Activated naive CD8-positive, alpha-beta T cell treated with anti-CD3 and anti-CD28 coated beads, Interleukin-2, amount 50 U/mL, for 24 hours (primary cell): ENCODE results near the gene HYKK.
"Not testable (repeated sequence)": the region's sequence is repeated elsewhere in the genome, so short reads cannot be mapped to it uniquely, and the experiment has no call there.

ENCODE experiments used
- ATAC-seq: fragments of 150-1000 bp; cut with Tn5 transposase; one replicate; pipeline ENCODE4 v1.10.0; 2021
- DNase-seq: peaks from one replicate; pipeline ENCODE4 v3.0.0; 2021
- H3K27ac Mint-ChIP-seq: one replicate; pipeline ENCODE4 v1.8.0; 2021; ENCODE audit warnings: mild to moderate bottlenecking, mixed read lengths
- H3K27me3 Mint-ChIP-seq: one replicate; pipeline ENCODE4 v1.8.0; 2021; ENCODE audit warnings: mixed read lengths
- H3K36me3 Mint-ChIP-seq: one replicate; pipeline ENCODE4 v1.8.0; 2021; ENCODE audit warnings: low read depth, mixed read lengths
- H3K4me1 Mint-ChIP-seq: one replicate; pipeline ENCODE4 v1.8.0; 2021; ENCODE audit warnings: mixed read lengths
- H3K4me3 Mint-ChIP-seq: one replicate; pipeline ENCODE4 v1.8.0; 2021; ENCODE audit warnings: mild to moderate bottlenecking, moderate library complexity, mixed read lengths
- H3K9me3 Mint-ChIP-seq: one replicate; pipeline ENCODE4 v1.8.0; 2021; ENCODE audit warnings: mixed read lengths

Gene HYKK

GRCh38 chr15:78524230-78524629 lies 16.9 kb downstream of the HYKK start:
- Mint-ChIP-seq H3K27ac (no peak overlapping the region), H3K27me3 (no peaks in the 10 kb centered on the region), H3K36me3 (no peaks in the 10 kb centered on the region), H3K4me1 (no peaks in the 10 kb centered on the region), H3K4me3 (no peak overlapping the region), H3K9me3 (no peaks in the 10 kb centered on the region)
- no peak for DNase-seq
- ATAC-seq = no peak

- DNase-seq = no peak
- no peaks in the 10 kb centered on the region for H3K36me3 Mint-ChIP-seq
- H3K9me3 Mint-ChIP-seq = no peaks in the 10 kb centered on the region
- no peak overlapping the region for H3K4me3 Mint-ChIP-seq
- no peaks in the 10 kb centered on the region for H3K27me3 Mint-ChIP-seq
- no peak overlapping the region for H3K27ac Mint-ChIP-seq
- H3K4me1 Mint-ChIP-seq = no peaks in the 10 kb centered on the region
- no peak for ATAC-seq
These were observed 19.9 kb downstream of the HYKK start for GRCh38 chr15:78527325-78527724.

GRCh38 chr15:78533331-78533730 lies 26.0 kb downstream of the HYKK start:
- no peaks in the 10 kb centered on the region for H3K4me1 Mint-ChIP-seq
- H3K36me3 Mint-ChIP-seq = no peaks in the 10 kb centered on the region
- no peak overlapping the region for H3K27ac Mint-ChIP-seq
- H3K9me3 Mint-ChIP-seq = no peaks in the 10 kb centered on the region
- ATAC-seq (no peak), DNase-seq (no peak)
- no peak overlapping the region for H3K4me3 Mint-ChIP-seq
- no peaks in the 10 kb centered on the region for H3K27me3 Mint-ChIP-seq

DNA sequence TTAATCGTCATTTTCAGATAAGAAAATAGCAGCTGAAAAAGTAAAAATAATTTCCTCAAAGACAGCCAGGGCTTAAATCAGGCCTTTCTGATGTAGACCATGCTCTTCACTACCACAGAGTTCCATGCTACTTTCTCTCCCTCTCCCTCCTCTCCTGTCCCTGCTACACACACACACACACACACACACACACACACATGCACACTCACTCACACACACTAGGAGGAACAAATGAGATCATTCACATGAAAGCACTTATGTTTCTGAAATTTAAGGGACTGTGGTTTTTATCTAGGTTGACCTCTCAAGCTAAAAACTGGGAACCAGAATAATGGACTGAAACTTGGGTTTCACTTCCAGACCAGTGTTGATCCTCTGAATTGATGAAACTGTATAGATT lies 28.8 kb downstream of the HYKK start:
- H3K4me3 Mint-ChIP-seq = no peak overlapping the region
- peaks cover 2% of the 10 kb centered on the region for H3K36me3 Mint-ChIP-seq
- H3K9me3 Mint-ChIP-seq = no peaks in the 10 kb centered on the region
- DNase-seq (no peak), ATAC-seq (no peak)
- H3K4me1 Mint-ChIP-seq = peaks cover 10% of the 10 kb centered on the region
- H3K27ac Mint-ChIP-seq = no peak overlapping the region
- H3K27me3 Mint-ChIP-seq = no peaks in the 10 kb centered on the region

DNA sequence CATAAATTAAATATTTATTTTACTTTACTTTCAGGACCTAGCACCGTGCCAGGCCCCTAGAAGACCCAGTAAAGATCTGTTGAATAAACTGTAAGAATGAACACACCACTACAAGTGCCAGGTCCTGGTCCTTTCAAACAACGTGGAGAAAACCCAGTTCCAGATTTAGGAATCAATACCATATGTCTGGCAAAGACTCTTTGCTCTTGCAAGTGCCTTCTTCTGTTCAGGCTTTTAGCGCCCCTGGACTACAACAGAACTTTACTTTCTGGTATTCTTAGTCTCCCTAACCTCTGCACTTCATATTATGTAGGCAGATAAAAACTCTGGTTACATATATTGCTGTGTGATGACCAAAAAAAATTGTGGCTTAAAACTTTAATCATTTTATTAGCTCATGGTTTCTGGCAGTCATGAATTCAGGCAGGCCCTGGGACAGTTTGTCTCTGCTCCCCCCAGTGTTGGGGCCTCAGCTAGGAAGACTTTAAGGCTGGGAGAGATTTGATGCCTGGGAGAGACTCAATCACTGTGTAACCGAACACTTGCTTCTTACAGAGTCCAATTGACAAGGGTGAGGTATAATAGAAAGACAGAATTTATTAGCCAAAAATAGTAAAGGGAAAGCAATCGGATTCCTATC lies 30.0 kb downstream of the HYKK start:
- no peaks in the 10 kb centered on the region for H3K27me3 Mint-ChIP-seq
- peaks cover 20% of the 10 kb centered on the region for H3K4me1 Mint-ChIP-seq
- no peaks in the 10 kb centered on the region for H3K9me3 Mint-ChIP-seq
- H3K27ac Mint-ChIP-seq = no peak overlapping the region
- peaks cover 13% of the 10 kb centered on the region for H3K36me3 Mint-ChIP-seq
- no peak for DNase-seq
- no peak overlapping the region for H3K4me3 Mint-ChIP-seq
- ATAC-seq = no peak

DNA sequence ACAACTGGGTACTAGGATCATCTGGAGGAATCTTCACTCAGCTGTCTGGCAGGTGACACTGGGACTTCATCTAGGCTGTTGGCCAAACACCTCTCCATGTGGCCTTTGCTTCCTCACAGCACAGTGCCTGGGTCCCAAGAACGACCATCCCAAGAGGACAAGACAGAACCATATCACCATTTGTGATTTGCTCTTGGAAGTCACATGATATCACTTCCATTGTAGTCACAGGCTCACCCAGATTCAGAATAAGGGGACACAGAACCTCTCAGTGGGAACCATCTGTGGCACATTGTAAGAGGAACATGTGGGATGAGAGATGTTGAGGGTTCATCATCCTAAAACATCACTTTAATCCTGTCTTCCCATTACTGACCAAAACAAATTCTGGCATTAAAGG lies 31.0 kb downstream of the HYKK start:
- ATAC-seq = no peak
- Mint-ChIP-seq H3K4me1 (peaks cover 29% of the 10 kb centered on the region), H3K36me3 (peaks cover 23% of the 10 kb centered on the region), H3K27me3 (no peaks in the 10 kb centered on the region), H3K9me3 (no peaks in the 10 kb centered on the region), H3K4me3 (no peak overlapping the region), H3K27ac (no peak overlapping the region)
- no peak for DNase-seq

- peak overlapping the region; percentile 92 for H3K4me3 Mint-ChIP-seq
- not testable (repeated sequence) for H3K27me3 Mint-ChIP-seq, H3K9me3 Mint-ChIP-seq, ATAC-seq
- H3K4me1 Mint-ChIP-seq = peaks cover 31% of the 10 kb centered on the region
- DNase-seq = peak; percentile 8
- H3K36me3 Mint-ChIP-seq = peaks cover 24% of the 10 kb centered on the region
- H3K27ac Mint-ChIP-seq = peak overlapping the region; percentile 93
These were observed 32.2 kb downstream of the HYKK start for GRCh38 chr15:78539464-78540140.

DNA sequence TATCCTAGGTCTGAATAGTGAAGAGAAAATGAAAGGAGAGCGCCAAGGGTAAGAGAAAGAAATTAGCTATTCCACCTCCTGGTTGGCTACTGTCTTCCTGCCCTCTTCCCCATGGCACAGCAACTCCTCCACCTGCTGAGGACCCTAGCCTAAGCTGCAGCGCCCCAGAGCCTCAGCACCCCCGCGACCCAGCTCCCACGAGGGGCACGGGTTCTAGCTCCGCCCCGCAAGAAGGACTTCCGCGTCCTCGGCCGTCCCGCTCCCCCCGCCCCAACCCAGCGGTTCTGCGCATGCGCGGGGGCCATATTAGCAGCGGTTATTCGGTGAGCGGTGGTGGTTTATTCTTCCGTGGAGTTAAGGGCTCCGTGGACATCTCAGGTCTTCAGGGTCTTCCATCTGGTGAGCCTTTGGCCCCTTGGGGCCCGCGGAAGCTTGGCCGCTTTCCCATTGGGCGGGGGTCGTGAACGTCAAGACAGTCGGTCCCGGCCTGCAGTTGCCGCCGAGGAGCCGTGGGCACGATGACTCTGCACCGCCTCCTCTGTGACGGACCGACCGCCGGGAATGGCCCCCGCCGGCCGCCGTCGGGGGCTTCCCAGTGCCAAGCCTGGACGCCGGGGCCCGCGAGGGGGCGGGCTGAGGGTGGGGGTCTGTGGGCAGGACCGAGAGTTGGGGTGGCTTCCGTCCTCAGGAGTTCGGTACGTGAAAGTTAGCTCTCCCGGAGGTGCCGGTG lies 32.9 kb downstream of the HYKK start, which contains the start of gene PSMA4:
Gene PSMA4 (plus strand): TSS at position 304 of the 730 bp plus-strand sequence. CDS start 1,484 bp downstream, outside the sequence.
- Mint-ChIP-seq H3K4me1 (peaks cover 32% of the 10 kb centered on the region), H3K27ac (peak within 1 kb of the TSS; percentile 93), H3K4me3 (peak within 1 kb of the TSS; percentile 92), H3K9me3 (no peaks in the 10 kb centered on the region), H3K27me3 (no peaks in the 10 kb centered on the region), H3K36me3 (peaks cover 29% of the 10 kb centered on the region)
- ATAC-seq = peak; percentile 88
- DNase-seq = peak; percentile 96

DNA sequence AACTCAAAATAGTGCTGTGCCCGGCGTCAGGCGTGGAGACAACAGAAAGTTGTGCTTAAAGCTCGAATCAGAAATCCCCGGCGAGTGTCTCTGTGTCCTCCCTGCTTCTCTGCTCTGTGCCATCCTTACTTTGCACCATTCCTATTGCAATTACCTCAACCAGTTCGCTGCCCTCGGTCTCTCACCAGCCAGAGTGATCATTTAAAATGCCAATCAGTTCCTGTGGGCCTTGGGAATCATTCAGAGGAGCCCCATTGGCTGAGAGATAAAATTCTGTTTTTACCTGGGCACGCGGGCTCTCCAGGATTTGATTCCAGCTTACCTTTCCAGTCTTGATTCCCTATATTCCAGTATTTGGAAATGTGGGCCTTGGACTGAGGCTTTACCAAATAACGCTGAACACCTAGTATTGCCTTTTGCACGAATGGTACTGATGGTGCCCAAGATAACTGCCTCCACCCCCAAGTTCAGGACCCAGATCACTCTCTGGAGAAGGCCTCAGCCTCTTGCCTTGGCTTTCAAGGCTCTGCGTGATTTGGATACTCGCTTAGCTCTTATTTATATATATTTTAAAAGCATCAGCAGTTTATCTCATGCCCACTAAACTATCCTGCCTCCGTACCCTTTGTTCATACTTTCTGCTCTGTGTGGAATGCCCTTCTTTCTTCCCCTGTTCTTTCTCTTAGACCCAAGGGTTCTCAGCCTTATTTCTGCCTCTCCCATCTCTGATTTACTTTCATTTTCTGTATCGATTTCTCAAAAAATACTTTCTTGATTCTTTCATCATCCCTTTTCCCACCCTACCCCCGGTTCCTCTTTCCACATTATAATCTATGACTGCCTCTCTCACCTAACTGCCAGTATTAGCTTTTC lies 33.7 kb downstream of the HYKK start:
- Mint-ChIP-seq H3K9me3 (no peaks in the 10 kb centered on the region), H3K4me1 (peaks cover 32% of the 10 kb centered on the region), H3K4me3 (peak overlapping the region; percentile 92), H3K36me3 (peaks cover 37% of the 10 kb centered on the region), H3K27ac (peak overlapping the region; percentile 93), H3K27me3 (no peaks in the 10 kb centered on the region)
- peak; percentile 7 for DNase-seq
- ATAC-seq = peak; percentile 11

- no peaks in the 10 kb centered on the region for H3K27me3 Mint-ChIP-seq
- peak overlapping the region; percentile 92 for H3K4me3 Mint-ChIP-seq
- DNase-seq = no peak
- ATAC-seq = no peak
- peaks cover 32% of the 10 kb centered on the region for H3K4me1 Mint-ChIP-seq
- peaks cover 42% of the 10 kb centered on the region for H3K36me3 Mint-ChIP-seq
- H3K9me3 Mint-ChIP-seq = no peaks in the 10 kb centered on the region
- H3K27ac Mint-ChIP-seq = peak overlapping the region; percentile 93
These were observed 34.3 kb downstream of the HYKK start for GRCh38 chr15:78541744-78542034.

- DNase-seq = no peak
- no peaks in the 10 kb centered on the region for H3K9me3 Mint-ChIP-seq
- no peaks in the 10 kb centered on the region for H3K27me3 Mint-ChIP-seq
- peak overlapping the region; percentile 93 for H3K27ac Mint-ChIP-seq
- peak overlapping the region; percentile 92 for H3K4me3 Mint-ChIP-seq
- H3K4me1 Mint-ChIP-seq = peaks cover 32% of the 10 kb centered on the region
- no peak for ATAC-seq
- peaks cover 45% of the 10 kb centered on the region for H3K36me3 Mint-ChIP-seq
These were observed 35.3 kb downstream of the HYKK start for GRCh38 chr15:78542647-78543046.

GRCh38 chr15:78550194-78550593 lies 42.8 kb downstream of the HYKK start:
- Mint-ChIP-seq H3K27me3 (no peaks in the 10 kb centered on the region), H3K4me3 (no peak overlapping the region), H3K36me3 (peaks cover 38% of the 10 kb centered on the region)

GRCh38 chr15:78550815-78551214 lies 43.4 kb downstream of the HYKK start:
- Mint-ChIP-seq H3K36me3 (peaks cover 32% of the 10 kb centered on the region), H3K27ac (no peak overlapping the region), H3K27me3 (no peaks in the 10 kb centered on the region), H3K9me3 (no peaks in the 10 kb centered on the region), H3K4me3 (no peak overlapping the region), H3K4me1 (no peaks in the 10 kb centered on the region)
- ATAC-seq (no peak), DNase-seq (no peak)

More at GRCh38 chr15:78550194-78550593, 42.8 kb downstream of the HYKK start:
- no peaks in the 10 kb centered on the region for H3K4me1 Mint-ChIP-seq
- DNase-seq (no peak), ATAC-seq (no peak)
- H3K9me3 Mint-ChIP-seq = no peaks in the 10 kb centered on the region
- H3K27ac Mint-ChIP-seq = no peak overlapping the region

GRCh38 chr15:78551902-78552301 lies 44.5 kb downstream of the HYKK start:
- no peak for ATAC-seq
- H3K4me1 Mint-ChIP-seq = no peaks in the 10 kb centered on the region

More at GRCh38 chr15:78551902-78552301, 44.5 kb downstream of the HYKK start:
- no peaks in the 10 kb centered on the region for H3K9me3 Mint-ChIP-seq
- DNase-seq = no peak
- no peaks in the 10 kb centered on the region for H3K27me3 Mint-ChIP-seq
- peaks cover 23% of the 10 kb centered on the region for H3K36me3 Mint-ChIP-seq
- no peak overlapping the region for H3K4me3 Mint-ChIP-seq
- no peak overlapping the region for H3K27ac Mint-ChIP-seq
